ENCODE data around the gene TMEM132D. TPM values are rescaled to one million over a fixed set of nuclear protein-coding genes. Genes with fewer than 3 reads are reported as not detected.

TMEM132D gene
- total RNA-seq, 4 donors from 2014 or later, result 0.35 TPM; not detected in 3

GRCh38 chr12:129351481-129351880 lies 552.3 kb downstream of the TMEM132D start:
- Histone ChIP-seq H3K4me3 (no peak overlapping the region), H3K27ac (no peak overlapping the region), H3K36me3 (no peaks in the 10 kb centered on the region), H3K4me1 (no peaks in the 10 kb centered on the region), H3K9me3 (no peaks in the 10 kb centered on the region), H3K27me3 (no peaks in the 10 kb centered on the region)
- no peak for DNase-seq
- intact Hi-C loops (cut with DNase I; ENCODE audit: low total_unique reads), result no loop called here
- TF ChIP-seq POLR2A (IDR thresholded peaks at IDR 0.05), result no peak
- TF ChIP-seq, protein P1, sequence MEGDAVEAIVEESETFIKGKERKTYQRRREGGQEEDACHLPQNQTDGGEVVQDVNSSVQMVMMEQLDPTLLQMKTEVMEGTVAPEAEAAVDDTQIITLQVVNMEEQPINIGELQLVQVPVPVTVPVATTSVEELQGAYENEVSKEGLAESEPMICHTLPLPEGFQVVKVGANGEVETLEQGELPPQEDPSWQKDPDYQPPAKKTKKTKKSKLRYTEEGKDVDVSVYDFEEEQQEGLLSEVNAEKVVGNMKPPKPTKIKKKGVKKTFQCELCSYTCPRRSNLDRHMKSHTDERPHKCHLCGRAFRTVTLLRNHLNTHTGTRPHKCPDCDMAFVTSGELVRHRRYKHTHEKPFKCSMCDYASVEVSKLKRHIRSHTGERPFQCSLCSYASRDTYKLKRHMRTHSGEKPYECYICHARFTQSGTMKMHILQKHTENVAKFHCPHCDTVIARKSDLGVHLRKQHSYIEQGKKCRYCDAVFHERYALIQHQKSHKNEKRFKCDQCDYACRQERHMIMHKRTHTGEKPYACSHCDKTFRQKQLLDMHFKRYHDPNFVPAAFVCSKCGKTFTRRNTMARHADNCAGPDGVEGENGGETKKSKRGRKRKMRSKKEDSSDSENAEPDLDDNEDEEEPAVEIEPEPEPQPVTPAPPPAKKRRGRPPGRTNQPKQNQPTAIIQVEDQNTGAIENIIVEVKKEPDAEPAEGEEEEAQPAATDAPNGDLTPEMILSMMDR (IDR thresholded peaks at IDR 0.05), result no peak

DNA sequence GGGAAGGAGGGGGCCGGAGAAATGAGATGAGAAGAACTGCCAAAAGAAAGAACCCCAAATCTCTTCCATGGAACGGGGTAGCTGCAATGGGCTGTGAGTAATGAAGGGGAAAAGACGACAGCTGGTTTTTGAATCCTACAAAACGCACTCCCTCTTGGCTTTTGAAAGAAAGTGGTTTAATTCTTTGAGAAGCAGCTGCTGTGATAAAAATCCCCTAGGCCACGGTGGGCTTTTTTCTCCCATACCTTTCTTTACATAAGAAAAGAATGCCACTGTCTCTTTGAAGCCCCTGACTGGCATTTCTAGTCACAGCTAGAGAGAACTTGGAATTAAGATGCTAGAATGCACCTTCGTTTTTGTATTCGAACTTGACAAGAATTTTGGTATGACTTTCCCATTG lies 564.5 kb downstream of the TMEM132D start:
- no peak overlapping the region for H3K27ac ChIP-seq
- intact Hi-C loops (cut with DNase I; ENCODE audit: low total_unique reads), result no loop called here
- no peak overlapping the region for H3K4me3 ChIP-seq
- no peaks in the 10 kb centered on the region for H3K36me3 ChIP-seq
- no peaks in the 10 kb centered on the region for H3K4me1 ChIP-seq
- H3K9me3 ChIP-seq, result no peaks in the 10 kb centered on the region
- DNase-seq, result no peak
- H3K27me3 ChIP-seq, result no peaks in the 10 kb centered on the region
- TF ChIP-seq POLR2A (IDR thresholded peaks at IDR 0.05), result no peak

GRCh38 chr12:129337413-129337812 lies 566.4 kb downstream of the TMEM132D start:
- Histone ChIP-seq H3K4me3 (no peak overlapping the region), H3K27me3 (no peaks in the 10 kb centered on the region), H3K36me3 (no peaks in the 10 kb centered on the region), H3K9me3 (no peaks in the 10 kb centered on the region), H3K27ac (no peak overlapping the region), H3K4me1 (no peaks in the 10 kb centered on the region)
- TF ChIP-seq POLR2A (IDR thresholded peaks at IDR 0.05), result no peak
- TF ChIP-seq, protein P1 (IDR thresholded peaks at IDR 0.05), result no peak
- no peak for DNase-seq
- intact Hi-C loops (cut with DNase I; ENCODE audit: low total_unique reads), result no loop called here

GRCh38 chr12:129335773-129336172 lies 568.1 kb downstream of the TMEM132D start:
- Histone ChIP-seq H3K27ac (no peak overlapping the region), H3K36me3 (no peaks in the 10 kb centered on the region), H3K9me3 (no peaks in the 10 kb centered on the region), H3K27me3 (no peaks in the 10 kb centered on the region), H3K4me1 (no peaks in the 10 kb centered on the region), H3K4me3 (no peak overlapping the region)
- intact Hi-C loops (cut with DNase I; ENCODE audit: low total_unique reads), result no loop called here
- TF ChIP-seq, protein P1 (IDR thresholded peaks at IDR 0.05), result no peak
- TF ChIP-seq POLR2A (IDR thresholded peaks at IDR 0.05), result no peak
- DNase-seq, result no peak

- no peaks in the 10 kb centered on the region for H3K9me3 ChIP-seq
- no peaks in the 10 kb centered on the region for H3K36me3 ChIP-seq
- TF ChIP-seq POLR2A (IDR thresholded peaks at IDR 0.05), result no peak
- TF ChIP-seq, protein P1 (IDR thresholded peaks at IDR 0.05), result no peak
- intact Hi-C loops (cut with DNase I; ENCODE audit: low total_unique reads), result no loop called here
- no peak overlapping the region for H3K27ac ChIP-seq
- no peaks in the 10 kb centered on the region for H3K4me1 ChIP-seq
- no peaks in the 10 kb centered on the region for H3K27me3 ChIP-seq
- DNase-seq, result no peak
- H3K4me3 ChIP-seq, result no peak overlapping the region
Observed at GRCh38 chr12:129332286-129332685, 571.5 kb downstream of the TMEM132D start.
